Neural cell (in vitro differentiated cells): Measurements from ENCODE around the gene SENP5. TPM values are rescaled to one million over a fixed set of nuclear protein-coding genes. Genes with fewer than 3 reads are reported as not detected.

Experiments used
- H2AFZ ChIP-seq: fragments of 200-600, 300-800 bp; sonication (generic), shearing (Covaris generic); 2 replicates; pipeline ENCODE4 v1.6.0; 2014; ENCODE audit warnings: low read depth, mild to moderate bottlenecking, antibody characterized with exemption, low read length, moderate library complexity
- H3F3A ChIP-seq: fragments of 200-600 bp; shearing (Covaris generic); 2 replicates; pipeline ENCODE4 v1.6.1; 2016; ENCODE audit warnings: mild to moderate bottlenecking, moderate library complexity, mixed read lengths, antibody characterized with exemption, low read length; ENCODE audit not compliant: insufficient read depth, poor library complexity, severe bottlenecking
- H3K27ac ChIP-seq: fragments of 200-600, 300-800 bp; sonication (generic), shearing (Covaris generic); 2 replicates; pipeline ENCODE4 v1.5.1; 2014; ENCODE audit warnings: mild to moderate bottlenecking, low read length, moderate library complexity
- H3K27me3 ChIP-seq: fragments of 300-800, 200-600 bp; sonication (generic), shearing (Covaris generic); 2 replicates; pipeline ENCODE4 v1.6.0; 2014; ENCODE audit warnings: mild to moderate bottlenecking, low read depth, low read length, moderate library complexity; ENCODE audit not compliant: insufficient read depth
- H3K36me3 ChIP-seq: fragments of 300-800, 200-600 bp; sonication (generic), shearing (Covaris generic); 2 replicates; pipeline ENCODE4 v1.5.1; 2014; ENCODE audit warnings: mild to moderate bottlenecking, antibody characterized with exemption, low read length, moderate library complexity; ENCODE audit not compliant: insufficient read depth
- H3K4me2 ChIP-seq: fragments of 300-800, 200-600 bp; sonication (generic), shearing (Covaris generic); 2 replicates; pipeline ENCODE4 v1.6.0; 2014; ENCODE audit warnings: mild to moderate bottlenecking, low read length
- H3K4me3 ChIP-seq: fragments of 300-800, 200-600 bp; sonication (generic), shearing (Covaris generic); 2 replicates; pipeline ENCODE4 v1.5.1; 2014; ENCODE audit warnings: mild to moderate bottlenecking, low read length, moderate library complexity
- H3K79me2 ChIP-seq: fragments of 200-600 bp; shearing (Covaris generic); replicated peaks from 2 replicates; pipeline ENCODE4 v1.6.0; 2014; ENCODE audit warnings: mild to moderate bottlenecking, low read length, moderate library complexity; ENCODE audit not compliant: insufficient read depth
- H3K9ac ChIP-seq: fragments of 300-800, 200-600 bp; sonication (generic), shearing (Covaris generic); 2 replicates; pipeline ENCODE4 v1.6.1; 2016; ENCODE audit warnings: mild to moderate bottlenecking, low read length, mixed read lengths
- H3K9me2 ChIP-seq: fragments of 200-600 bp; shearing (Covaris generic); 2 replicates; pipeline ENCODE4 v1.6.1; 2016; ENCODE audit warnings: mild to moderate bottlenecking, low read length, mixed read lengths; ENCODE audit not compliant: insufficient read depth
- H3K9me3 ChIP-seq: fragments of 200-600, 300-800 bp; sonication (generic), shearing (Covaris generic); 2 replicates; pipeline ENCODE4 v1.6.1; 2016; ENCODE audit warnings: mild to moderate bottlenecking, mixed run types, low read length, moderate library complexity, mixed read lengths
- H4K20me1 ChIP-seq: fragments of 200-600 bp; shearing (Covaris generic); 2 replicates; pipeline ENCODE4 v1.6.1; 2016; ENCODE audit warnings: mild to moderate bottlenecking, mixed run types; ENCODE audit not compliant: insufficient read depth
- EP300 ChIP-seq: fragments of 450-650 bp; conservative IDR thresholded peaks from 2 replicates; pipeline ENCODE4 v1.6.1; 2014; ENCODE audit warnings: antibody characterized with exemption, mild to moderate bottlenecking, moderate library complexity; ENCODE audit not compliant: poor library complexity, severe bottlenecking
- EZH2 ChIP-seq: fragments of 200-600, 300-800 bp; shearing (Covaris generic), sonication (generic); IDR thresholded peaks from 2 replicates; pipeline ENCODE4 v1.6.1; 2014; ENCODE audit warnings: antibody characterized with exemption, low read length, borderline replicate concordance, mild to moderate bottlenecking; ENCODE audit not compliant: insufficient read depth, poor library complexity, severe bottlenecking
- MXI1 ChIP-seq: fragments of 450-650 bp; conservative IDR thresholded peaks from 2 replicates; pipeline ENCODE4 v1.6.1; 2014; ENCODE audit warnings: antibody characterized with exemption, mild to moderate bottlenecking; ENCODE audit not compliant: poor library complexity, severe bottlenecking
- POLR2AphosphoS5 ChIP-seq: IDR thresholded peaks from 2 replicates; pipeline ENCODE4 v1.6.1; 2012
- SMC3 ChIP-seq: fragments of 450-650 bp; conservative IDR thresholded peaks from 2 replicates; pipeline ENCODE4 v1.6.1; 2014; ENCODE audit warnings: antibody characterized with exemption, mild to moderate bottlenecking, moderate library complexity; ENCODE audit not compliant: poor library complexity
- TAF1 ChIP-seq: IDR thresholded peaks from 2 replicates; pipeline ENCODE4 v1.6.1; 2012; ENCODE audit warnings: low read depth
- polyA plus RNA-seq: library from polyadenylated mRNA; depleted of rRNA; stranded (reverse); fragments of >200 nt; gene quantifications from 2 replicates; pipeline ENCODE4 v1.2.3, GENCODE V29; 2014
- TF ChIP-seq, protein P1 (sequence below): IDR thresholded peaks from 2 replicates; pipeline ENCODE4 v1.6.1; 2012; ENCODE audit warnings: borderline replicate concordance
- TF ChIP-seq, protein P2 (sequence below): fragments of 450-650 bp; IDR thresholded peaks from 2 replicates; pipeline ENCODE4 v1.5.1; 2014; ENCODE audit warnings: antibody characterized with exemption, mild to moderate bottlenecking, moderate library complexity; ENCODE audit not compliant: poor library complexity, severe bottlenecking

The SENP5 gene
- polyA plus RNA-seq, 1 donor from 2014 or later, result 27.3 TPM

DNA sequence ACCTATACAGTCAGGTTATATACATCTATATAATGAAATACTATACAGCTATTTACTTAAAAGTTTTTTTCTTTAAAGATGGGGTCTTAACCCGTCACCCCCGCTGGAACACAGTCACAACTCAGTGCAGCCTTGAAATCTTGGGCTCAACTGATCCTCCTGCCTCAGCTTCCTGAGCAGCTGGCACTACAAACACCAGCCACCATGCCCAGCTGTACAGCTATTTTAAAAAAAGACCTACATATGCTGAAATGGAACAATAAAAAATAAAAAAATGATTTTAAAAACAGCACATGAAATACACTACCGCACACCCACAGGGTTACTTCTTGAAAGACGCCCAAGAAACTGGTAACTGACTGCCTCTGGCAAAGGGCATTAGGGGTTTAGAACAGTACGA is 70.9 kb downstream of the SENP5 start:
- TF ChIP-seq SMC3 (no peak), EZH2 (no peak), MXI1 (no peak), POLR2AphosphoS5 (no peak), EP300 (no peak)
- TF ChIP-seq, protein P1, sequence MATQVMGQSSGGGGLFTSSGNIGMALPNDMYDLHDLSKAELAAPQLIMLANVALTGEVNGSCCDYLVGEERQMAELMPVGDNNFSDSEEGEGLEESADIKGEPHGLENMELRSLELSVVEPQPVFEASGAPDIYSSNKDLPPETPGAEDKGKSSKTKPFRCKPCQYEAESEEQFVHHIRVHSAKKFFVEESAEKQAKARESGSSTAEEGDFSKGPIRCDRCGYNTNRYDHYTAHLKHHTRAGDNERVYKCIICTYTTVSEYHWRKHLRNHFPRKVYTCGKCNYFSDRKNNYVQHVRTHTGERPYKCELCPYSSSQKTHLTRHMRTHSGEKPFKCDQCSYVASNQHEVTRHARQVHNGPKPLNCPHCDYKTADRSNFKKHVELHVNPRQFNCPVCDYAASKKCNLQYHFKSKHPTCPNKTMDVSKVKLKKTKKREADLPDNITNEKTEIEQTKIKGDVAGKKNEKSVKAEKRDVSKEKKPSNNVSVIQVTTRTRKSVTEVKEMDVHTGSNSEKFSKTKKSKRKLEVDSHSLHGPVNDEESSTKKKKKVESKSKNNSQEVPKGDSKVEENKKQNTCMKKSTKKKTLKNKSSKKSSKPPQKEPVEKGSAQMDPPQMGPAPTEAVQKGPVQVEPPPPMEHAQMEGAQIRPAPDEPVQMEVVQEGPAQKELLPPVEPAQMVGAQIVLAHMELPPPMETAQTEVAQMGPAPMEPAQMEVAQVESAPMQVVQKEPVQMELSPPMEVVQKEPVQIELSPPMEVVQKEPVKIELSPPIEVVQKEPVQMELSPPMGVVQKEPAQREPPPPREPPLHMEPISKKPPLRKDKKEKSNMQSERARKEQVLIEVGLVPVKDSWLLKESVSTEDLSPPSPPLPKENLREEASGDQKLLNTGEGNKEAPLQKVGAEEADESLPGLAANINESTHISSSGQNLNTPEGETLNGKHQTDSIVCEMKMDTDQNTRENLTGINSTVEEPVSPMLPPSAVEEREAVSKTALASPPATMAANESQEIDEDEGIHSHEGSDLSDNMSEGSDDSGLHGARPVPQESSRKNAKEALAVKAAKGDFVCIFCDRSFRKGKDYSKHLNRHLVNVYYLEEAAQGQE, result no peak
- TF ChIP-seq, protein P2, sequence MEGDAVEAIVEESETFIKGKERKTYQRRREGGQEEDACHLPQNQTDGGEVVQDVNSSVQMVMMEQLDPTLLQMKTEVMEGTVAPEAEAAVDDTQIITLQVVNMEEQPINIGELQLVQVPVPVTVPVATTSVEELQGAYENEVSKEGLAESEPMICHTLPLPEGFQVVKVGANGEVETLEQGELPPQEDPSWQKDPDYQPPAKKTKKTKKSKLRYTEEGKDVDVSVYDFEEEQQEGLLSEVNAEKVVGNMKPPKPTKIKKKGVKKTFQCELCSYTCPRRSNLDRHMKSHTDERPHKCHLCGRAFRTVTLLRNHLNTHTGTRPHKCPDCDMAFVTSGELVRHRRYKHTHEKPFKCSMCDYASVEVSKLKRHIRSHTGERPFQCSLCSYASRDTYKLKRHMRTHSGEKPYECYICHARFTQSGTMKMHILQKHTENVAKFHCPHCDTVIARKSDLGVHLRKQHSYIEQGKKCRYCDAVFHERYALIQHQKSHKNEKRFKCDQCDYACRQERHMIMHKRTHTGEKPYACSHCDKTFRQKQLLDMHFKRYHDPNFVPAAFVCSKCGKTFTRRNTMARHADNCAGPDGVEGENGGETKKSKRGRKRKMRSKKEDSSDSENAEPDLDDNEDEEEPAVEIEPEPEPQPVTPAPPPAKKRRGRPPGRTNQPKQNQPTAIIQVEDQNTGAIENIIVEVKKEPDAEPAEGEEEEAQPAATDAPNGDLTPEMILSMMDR, result no peak
- no peak overlapping the region for H3K4me2 ChIP-seq
- no peak overlapping the region for H3K27ac ChIP-seq
- H3F3A ChIP-seq, result no peaks in the 10 kb centered on the region
- no peak overlapping the region for H2AFZ ChIP-seq
- H3K9me2 ChIP-seq, result no peaks in the 10 kb centered on the region
- no peak overlapping the region for H3K9ac ChIP-seq
- no peaks in the 10 kb centered on the region for H3K9me3 ChIP-seq
- H3K27me3 ChIP-seq, result no peaks in the 10 kb centered on the region
- no peaks in the 10 kb centered on the region for H3K36me3 ChIP-seq
- H3K79me2 ChIP-seq, result peaks cover 24% of the 10 kb centered on the region
- H4K20me1 ChIP-seq, result no peaks in the 10 kb centered on the region
- H3K4me3 ChIP-seq, result no peak overlapping the region

DNA sequence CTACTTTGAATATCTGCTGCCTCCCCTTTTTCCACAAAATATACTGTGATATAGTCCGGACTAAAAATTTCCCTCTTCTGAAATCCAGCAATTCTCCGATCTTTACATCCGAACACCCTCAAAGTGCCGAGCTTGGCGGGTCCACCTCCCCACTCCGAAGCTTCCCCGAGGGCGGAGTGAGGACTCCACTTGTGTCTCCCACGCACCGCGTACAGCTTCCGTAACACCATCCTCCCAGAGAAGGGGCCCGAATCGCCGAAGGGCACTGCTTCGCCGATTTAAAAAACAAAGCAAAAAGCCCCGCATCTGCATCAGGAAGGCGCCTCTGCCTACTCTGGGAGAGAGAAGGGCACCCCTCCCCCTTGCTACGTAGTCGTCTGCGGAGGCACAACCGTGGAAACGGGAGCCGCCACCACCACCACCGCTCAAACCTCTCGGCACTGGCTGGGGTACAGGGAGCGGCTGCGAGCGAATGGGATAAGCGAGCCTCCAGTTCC is 74.1 kb downstream of the SENP5 start:
- Histone ChIP-seq H3K4me3 (peak overlapping the region; percentile 96), H3K9me3 (no peaks in the 10 kb centered on the region), H3K9ac (peak overlapping the region; percentile 89), H3K36me3 (no peaks in the 10 kb centered on the region), H4K20me1 (no peaks in the 10 kb centered on the region), H3K9me2 (no peaks in the 10 kb centered on the region), H3K4me2 (peak overlapping the region; percentile 60), H3K27me3 (no peaks in the 10 kb centered on the region), H3F3A (no peaks in the 10 kb centered on the region), H3K27ac (peak overlapping the region; percentile 86), H2AFZ (peak overlapping the region; percentile 54), H3K79me2 (peaks cover 27% of the 10 kb centered on the region)
- TF ChIP-seq EP300 (no peak), TAF1 (peak; percentile 71)
